HG03175 (cell line): ENCODE results near the gene PRKCH.
A peak's percentile ranks its signal among the peaks of the same experiment; 100 is the strongest.

Experiments
- ATAC-seq: cut with Tn5 transposase; IDR thresholded peaks from one replicate; pipeline ENCODE4 v1.9.1; 2021; ENCODE audit warnings: mild to moderate bottlenecking, moderate library complexity; ENCODE audit not compliant: unreplicated experiment

Gene PRKCH

GRCh38 chr14:61360796-61361525 lies 39.6 kb downstream of the PRKCH start:
- no peak for ATAC-seq

- ATAC-seq, result no peak
Observed at GRCh38 chr14:61362072-61362750, 40.8 kb downstream of the PRKCH start.

- ATAC-seq, result no peak
Observed at GRCh38 chr14:61364243-61364642, 42.9 kb downstream of the PRKCH start.

GRCh38 chr14:61365667-61366212 lies 44.4 kb downstream of the PRKCH start:
- ATAC-seq, result no peak

GRCh38 chr14:61368114-61368710 lies 46.8 kb downstream of the PRKCH start:
- no peak for ATAC-seq

GRCh38 chr14:61368781-61369453 lies 47.5 kb downstream of the PRKCH start:
- ATAC-seq, result no peak

GRCh38 chr14:61369454-61369810 lies 48.1 kb downstream of the PRKCH start:
- no peak for ATAC-seq

- ATAC-seq, result no peak
Observed at GRCh38 chr14:61372379-61372778, 51.0 kb downstream of the PRKCH start.

- no peak for ATAC-seq
Observed at GRCh38 chr14:61372842-61373555, 51.6 kb downstream of the PRKCH start.

- no peak for ATAC-seq
Observed at GRCh38 chr14:61374284-61374683, 52.9 kb downstream of the PRKCH start.

GRCh38 chr14:61375218-61375617 lies 53.8 kb downstream of the PRKCH start:
- no peak for ATAC-seq

- no peak for ATAC-seq
Observed at GRCh38 chr14:61376314-61376713, 54.9 kb downstream of the PRKCH start.

- ATAC-seq, result no peak
Observed at GRCh38 chr14:61377749-61378148, 56.4 kb downstream of the PRKCH start.

GRCh38 chr14:61379639-61380184 lies 58.3 kb downstream of the PRKCH start:
- ATAC-seq, result peak; percentile 55

GRCh38 chr14:61380984-61381383 lies 59.6 kb downstream of the PRKCH start:
- ATAC-seq, result no peak

- no peak for ATAC-seq
Observed at GRCh38 chr14:61381553-61381952, 60.2 kb downstream of the PRKCH start.

- no peak for ATAC-seq
Observed at GRCh38 chr14:61382842-61383241, 61.5 kb downstream of the PRKCH start.

GRCh38 chr14:61385002-61385685 lies 63.8 kb downstream of the PRKCH start:
- ATAC-seq, result no peak

GRCh38 chr14:61386173-61386772 lies 64.9 kb downstream of the PRKCH start:
- no peak for ATAC-seq
